OCI-LY3 (cell line): Measurements from ENCODE around the gene OR1K1.

Experiments
- EZH2phosphoT487 ChIP-seq: fragments of 200-600 bp; shearing (Covaris generic); IDR thresholded peaks from 2 replicates; pipeline ENCODE4 v1.6.1; 2018; ENCODE audit warnings: antibody characterized with exemption, mixed run types, low read depth
- TF ChIP-seq, protein P1 (sequence below): fragments of 200-600, 300-600 bp; sonication (generic); IDR thresholded peaks from 2 replicates; pipeline ENCODE4 v1.5.1; 2014; ENCODE audit warnings: antibody characterized with exemption, low read length, low read depth

DNA sequence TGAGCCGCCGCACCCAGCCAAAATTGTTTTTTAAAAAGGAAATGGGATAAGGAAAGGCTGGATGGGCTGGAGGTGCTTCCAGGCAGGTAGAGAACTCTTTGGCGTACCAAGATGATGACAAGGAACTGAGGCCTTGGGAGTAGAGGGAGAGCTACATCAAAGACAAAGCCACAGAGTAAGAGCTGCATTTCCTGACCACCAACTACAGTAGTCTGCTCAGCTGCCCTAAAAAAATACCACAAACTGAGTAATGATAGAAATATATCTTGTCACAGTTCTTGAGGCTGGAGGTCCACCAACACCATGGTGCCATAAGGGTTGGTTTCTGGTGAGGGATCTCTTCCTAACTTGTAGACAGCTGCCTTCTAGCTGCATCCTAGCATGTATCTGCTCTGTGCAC lies 8.2 kb downstream of the OR1K1 start:
- TF ChIP-seq, protein P1, sequence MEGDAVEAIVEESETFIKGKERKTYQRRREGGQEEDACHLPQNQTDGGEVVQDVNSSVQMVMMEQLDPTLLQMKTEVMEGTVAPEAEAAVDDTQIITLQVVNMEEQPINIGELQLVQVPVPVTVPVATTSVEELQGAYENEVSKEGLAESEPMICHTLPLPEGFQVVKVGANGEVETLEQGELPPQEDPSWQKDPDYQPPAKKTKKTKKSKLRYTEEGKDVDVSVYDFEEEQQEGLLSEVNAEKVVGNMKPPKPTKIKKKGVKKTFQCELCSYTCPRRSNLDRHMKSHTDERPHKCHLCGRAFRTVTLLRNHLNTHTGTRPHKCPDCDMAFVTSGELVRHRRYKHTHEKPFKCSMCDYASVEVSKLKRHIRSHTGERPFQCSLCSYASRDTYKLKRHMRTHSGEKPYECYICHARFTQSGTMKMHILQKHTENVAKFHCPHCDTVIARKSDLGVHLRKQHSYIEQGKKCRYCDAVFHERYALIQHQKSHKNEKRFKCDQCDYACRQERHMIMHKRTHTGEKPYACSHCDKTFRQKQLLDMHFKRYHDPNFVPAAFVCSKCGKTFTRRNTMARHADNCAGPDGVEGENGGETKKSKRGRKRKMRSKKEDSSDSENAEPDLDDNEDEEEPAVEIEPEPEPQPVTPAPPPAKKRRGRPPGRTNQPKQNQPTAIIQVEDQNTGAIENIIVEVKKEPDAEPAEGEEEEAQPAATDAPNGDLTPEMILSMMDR, result no peak
- TF ChIP-seq EZH2phosphoT487, result no peak
